ENCODE results near the gene PLEKHA8.
A peak's percentile ranks its signal among the peaks of the same experiment; 100 is the strongest.

Gene PLEKHA8

DNA sequence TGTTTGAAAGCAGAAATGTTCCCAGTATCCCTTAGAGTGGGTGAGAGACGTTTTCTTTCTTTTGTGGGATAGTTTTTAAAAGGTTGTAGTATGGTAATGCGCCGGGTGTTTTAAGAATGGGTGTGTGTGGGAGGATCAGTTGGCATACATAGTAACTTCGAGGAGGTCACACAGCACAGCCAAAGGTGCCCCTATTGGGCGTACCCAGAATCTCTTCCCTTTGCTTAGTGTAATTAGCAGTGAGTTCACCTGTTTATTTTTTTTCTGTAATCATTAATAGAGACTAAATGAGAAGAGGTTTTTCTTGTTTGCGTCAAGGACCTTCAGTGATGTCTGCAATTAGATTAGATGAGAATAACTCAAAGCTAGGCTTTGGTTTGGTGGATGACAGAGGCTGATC is 1.5 kb downstream of the PLEKHA8 start:
- Histone ChIP-seq H3K4me3 (ENCODE audit: insufficient read length, low read depth) (peak overlapping the region; percentile 82), H3K9ac (ENCODE audit: insufficient read length, low read depth) (no peak overlapping the region)

DNA sequence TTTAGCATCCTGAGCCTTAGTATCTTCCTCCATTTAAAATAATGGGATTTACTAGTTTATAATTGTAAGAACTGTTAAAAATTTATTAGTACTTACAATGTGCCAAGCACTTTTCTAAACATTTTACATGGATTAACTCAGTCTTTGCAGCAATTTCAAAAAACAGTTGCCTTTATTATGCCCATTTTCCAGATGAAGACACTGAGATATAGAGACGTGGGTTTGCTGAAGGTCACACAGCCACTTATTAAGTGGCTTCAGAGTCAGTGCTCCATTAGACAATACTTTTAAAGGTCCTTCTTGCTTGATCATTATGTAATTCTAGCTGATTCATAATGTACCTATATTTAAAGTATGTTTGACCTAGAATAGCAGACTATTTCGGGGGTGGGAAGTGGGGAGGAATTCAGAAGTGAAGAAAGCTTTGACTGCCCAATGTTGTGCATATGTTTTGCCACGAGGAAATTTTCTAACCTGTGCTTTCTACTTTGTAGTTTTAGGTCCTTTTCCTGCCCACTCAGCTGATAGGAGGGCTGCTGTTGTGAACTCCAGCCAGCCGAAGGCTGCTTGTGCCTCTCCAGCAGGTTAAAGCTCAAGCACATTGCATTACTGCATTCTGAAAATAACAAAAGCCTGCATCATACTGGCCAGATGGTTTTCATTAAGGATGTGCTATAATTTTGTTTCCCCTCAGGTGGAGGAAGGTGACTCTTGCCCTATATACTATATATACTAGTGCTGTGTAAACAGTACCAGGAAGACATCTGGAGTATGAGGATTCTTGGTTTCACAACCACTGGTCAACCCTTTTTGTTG is 4.3 kb downstream of the PLEKHA8 start:
- no peak for TF ChIP-seq ZNF274 (IDR thresholded peaks at IDR 0.05; ENCODE audit: low read depth, low read length)
- TF ChIP-seq SUZ12 (IDR thresholded peaks at IDR 0.05; ENCODE audit: extremely low read depth, insufficient read depth, insufficient read length) = no peak
- TF ChIP-seq YY1 (IDR thresholded peaks at IDR 0.05; ENCODE audit: insufficient read depth, insufficient read length) = no peak
- H3K4me3 ChIP-seq (ENCODE audit: insufficient read length, low read depth) = no peak overlapping the region
- no peak for DNase-seq (ENCODE audit: low read depth, low spot score)
- H3K9ac ChIP-seq (ENCODE audit: insufficient read length, low read depth) = no peak overlapping the region
- H3K36me3 ChIP-seq (ENCODE audit: insufficient read depth, insufficient read length, low read length) = peaks cover 7% of the 10 kb centered on the region
- no peaks in the 10 kb centered on the region for H3K9me3 ChIP-seq (ENCODE audit: insufficient read depth, low read length)
- H3K4me1 ChIP-seq (ENCODE audit: insufficient read depth, insufficient read length) = no peaks in the 10 kb centered on the region
- H3K27me3 ChIP-seq (ENCODE audit: insufficient read depth, insufficient read length) = no peaks in the 10 kb centered on the region

More for the DNA sequence above, 1.5 kb downstream of the PLEKHA8 start:
- Histone ChIP-seq H3K36me3 (ENCODE audit: insufficient read depth, insufficient read length, low read length) (peaks cover 3% of the 10 kb centered on the region), H3K27me3 (ENCODE audit: insufficient read depth, insufficient read length) (no peaks in the 10 kb centered on the region), H3K4me1 (ENCODE audit: insufficient read depth, insufficient read length) (no peaks in the 10 kb centered on the region), H3K9me3 (ENCODE audit: insufficient read depth, low read length) (no peaks in the 10 kb centered on the region)
- TF ChIP-seq ZNF274 (IDR thresholded peaks at IDR 0.05; ENCODE audit: low read depth, low read length) = no peak
- no peak for TF ChIP-seq SUZ12 (IDR thresholded peaks at IDR 0.05; ENCODE audit: extremely low read depth, insufficient read depth, insufficient read length)
- TF ChIP-seq YY1 (IDR thresholded peaks at IDR 0.05; ENCODE audit: insufficient read depth, insufficient read length) = no peak
- DNase-seq (ENCODE audit: low read depth, low spot score) = no peak

DNA sequence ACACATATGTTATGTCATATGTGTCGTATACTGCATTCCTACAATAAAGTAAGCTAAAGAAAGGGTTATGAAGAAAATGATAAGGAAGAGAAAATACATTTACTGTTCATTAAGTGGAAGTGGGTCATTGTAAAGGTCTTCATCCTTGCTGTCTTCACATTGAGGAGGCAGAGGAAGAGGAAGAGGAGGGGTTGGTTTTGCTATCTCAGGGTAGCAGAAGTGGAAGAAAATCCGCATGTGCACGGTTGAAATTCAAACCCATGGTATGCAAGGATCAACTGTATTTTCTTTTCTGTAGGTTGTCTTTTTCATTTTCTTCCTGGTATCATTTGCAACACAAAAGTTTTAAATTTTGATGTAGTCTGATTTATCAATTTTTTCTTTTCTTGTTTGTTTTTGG is 6.3 kb downstream of the PLEKHA8 start:
- TF ChIP-seq ZNF274 (IDR thresholded peaks at IDR 0.05; ENCODE audit: low read depth, low read length) (no peak), SUZ12 (IDR thresholded peaks at IDR 0.05; ENCODE audit: extremely low read depth, insufficient read depth, insufficient read length) (no peak), YY1 (IDR thresholded peaks at IDR 0.05; ENCODE audit: insufficient read depth, insufficient read length) (no peak)
- Histone ChIP-seq H3K36me3 (ENCODE audit: insufficient read depth, insufficient read length, low read length) (peaks cover 7% of the 10 kb centered on the region), H3K9ac (ENCODE audit: insufficient read length, low read depth) (no peak overlapping the region), H3K27me3 (ENCODE audit: insufficient read depth, insufficient read length) (no peaks in the 10 kb centered on the region), H3K4me3 (ENCODE audit: insufficient read length, low read depth) (no peak overlapping the region), H3K9me3 (ENCODE audit: insufficient read depth, low read length) (no peaks in the 10 kb centered on the region), H3K4me1 (ENCODE audit: insufficient read depth, insufficient read length) (no peaks in the 10 kb centered on the region)
- DNase-seq (ENCODE audit: low read depth, low spot score) = no peak

GRCh38 chr7:30036220-30036619 is 8.0 kb downstream of the PLEKHA8 start:
- no peaks in the 10 kb centered on the region for H3K9me3 ChIP-seq (ENCODE audit: insufficient read depth, low read length)
- no peak overlapping the region for H3K4me3 ChIP-seq (ENCODE audit: insufficient read length, low read depth)
- no peak overlapping the region for H3K9ac ChIP-seq (ENCODE audit: insufficient read length, low read depth)
- H3K4me1 ChIP-seq (ENCODE audit: insufficient read depth, insufficient read length) = no peaks in the 10 kb centered on the region
- peaks cover 7% of the 10 kb centered on the region for H3K36me3 ChIP-seq (ENCODE audit: insufficient read depth, insufficient read length, low read length)
- no peak for DNase-seq (ENCODE audit: low read depth, low spot score)
- no peaks in the 10 kb centered on the region for H3K27me3 ChIP-seq (ENCODE audit: insufficient read depth, insufficient read length)
- TF ChIP-seq ZNF274 (IDR thresholded peaks at IDR 0.05; ENCODE audit: low read depth, low read length) (no peak), SUZ12 (IDR thresholded peaks at IDR 0.05; ENCODE audit: extremely low read depth, insufficient read depth, insufficient read length) (no peak), YY1 (IDR thresholded peaks at IDR 0.05; ENCODE audit: insufficient read depth, insufficient read length) (no peak)

- TF ChIP-seq ZNF274 (IDR thresholded peaks at IDR 0.05; ENCODE audit: low read depth, low read length) (no peak), YY1 (IDR thresholded peaks at IDR 0.05; ENCODE audit: insufficient read depth, insufficient read length) (no peak), SUZ12 (IDR thresholded peaks at IDR 0.05; ENCODE audit: extremely low read depth, insufficient read depth, insufficient read length) (no peak)
- no peaks in the 10 kb centered on the region for H3K4me1 ChIP-seq (ENCODE audit: insufficient read depth, insufficient read length)
- peaks cover 7% of the 10 kb centered on the region for H3K36me3 ChIP-seq (ENCODE audit: insufficient read depth, insufficient read length, low read length)
- H3K9me3 ChIP-seq (ENCODE audit: insufficient read depth, low read length) = no peaks in the 10 kb centered on the region
- no peaks in the 10 kb centered on the region for H3K27me3 ChIP-seq (ENCODE audit: insufficient read depth, insufficient read length)
- DNase-seq (ENCODE audit: low read depth, low spot score) = no peak
- H3K4me3 ChIP-seq (ENCODE audit: insufficient read length, low read depth) = no peak overlapping the region
- H3K9ac ChIP-seq (ENCODE audit: insufficient read length, low read depth) = no peak overlapping the region
Observed at GRCh38 chr7:30038196-30038980, 10.2 kb downstream of the PLEKHA8 start.

GRCh38 chr7:30040938-30041337 is 12.7 kb downstream of the PLEKHA8 start:
- DNase-seq (ENCODE audit: low read depth, low spot score) = no peak
- H3K36me3 ChIP-seq (ENCODE audit: insufficient read depth, insufficient read length, low read length) = peaks cover 10% of the 10 kb centered on the region
- no peak overlapping the region for H3K4me3 ChIP-seq (ENCODE audit: insufficient read length, low read depth)
- TF ChIP-seq SUZ12 (IDR thresholded peaks at IDR 0.05; ENCODE audit: extremely low read depth, insufficient read depth, insufficient read length) = no peak
- TF ChIP-seq YY1 (IDR thresholded peaks at IDR 0.05; ENCODE audit: insufficient read depth, insufficient read length) = no peak
- H3K27me3 ChIP-seq (ENCODE audit: insufficient read depth, insufficient read length) = no peaks in the 10 kb centered on the region
- H3K9me3 ChIP-seq (ENCODE audit: insufficient read depth, low read length) = no peaks in the 10 kb centered on the region
- H3K4me1 ChIP-seq (ENCODE audit: insufficient read depth, insufficient read length) = no peaks in the 10 kb centered on the region
- no peak overlapping the region for H3K9ac ChIP-seq (ENCODE audit: insufficient read length, low read depth)

Data from NT2/D1 (cell line).